ENCODE data around the gene SORD.
A peak's percentile ranks its signal among the peaks of the same experiment; 100 is the strongest.
"Not testable (repeated sequence)": the region's sequence is repeated elsewhere in the genome, so short reads cannot be mapped to it uniquely, and the experiment has no call there.

Gene SORD

GRCh38 chr15:45062301-45062700 is 39.3 kb downstream of the SORD start:
- not testable (repeated sequence) for DNase-seq (ENCODE audit: low read depth in 2 of 2)

GRCh38 chr15:45064386-45064785 is 41.4 kb downstream of the SORD start:
- no peak for DNase-seq (ENCODE audit: low read depth in 2 of 2)

- not testable (repeated sequence) for DNase-seq (ENCODE audit: low read depth in 2 of 2)
These were observed 47.0 kb downstream of the SORD start for GRCh38 chr15:45069942-45070360.

GRCh38 chr15:45073602-45074001 is 50.6 kb downstream of the SORD start:
- DNase-seq (ENCODE audit: low read depth in 2 of 2) = not testable (repeated sequence)

GRCh38 chr15:45075440-45076320 is 52.7 kb downstream of the SORD start:
- DNase-seq (ENCODE audit: low read depth in 2 of 2) = not testable (repeated sequence)

- DNase-seq (ENCODE audit: low read depth in 2 of 2) = not testable (repeated sequence)
These were observed 54.4 kb downstream of the SORD start for GRCh38 chr15:45077391-45077790.

- not testable (repeated sequence) for DNase-seq (ENCODE audit: low read depth in 2 of 2)
These were observed 56.2 kb downstream of the SORD start for GRCh38 chr15:45079201-45079600.

GRCh38 chr15:45079628-45080246 is 56.7 kb downstream of the SORD start:
- not testable (repeated sequence) for DNase-seq (ENCODE audit: low read depth in 2 of 2)

GRCh38 chr15:45080593-45080992 is 57.6 kb downstream of the SORD start:
- not testable (repeated sequence) for DNase-seq (ENCODE audit: low read depth in 2 of 2)

GRCh38 chr15:45082412-45082811 is 59.4 kb downstream of the SORD start:
- DNase-seq (ENCODE audit: low read depth in 2 of 2) = not testable (repeated sequence)

- no peak for DNase-seq (ENCODE audit: low read depth in 2 of 2)
These were observed 60.2 kb downstream of the SORD start for GRCh38 chr15:45083223-45083622.

GRCh38 chr15:45084163-45084562 is 61.2 kb downstream of the SORD start:
- DNase-seq (ENCODE audit: low read depth in 2 of 2) = no peak

- DNase-seq (ENCODE audit: low read depth in 2 of 2) = no peak
These were observed 64.5 kb downstream of the SORD start for GRCh38 chr15:45087513-45087912.

GRCh38 chr15:45088801-45089711 is 66.1 kb downstream of the SORD start:
- no peak for DNase-seq (ENCODE audit: low read depth in 2 of 2)

- DNase-seq (ENCODE audit: low read depth in 2 of 2) = no peak
These were observed 66.8 kb downstream of the SORD start for GRCh38 chr15:45089712-45090373.

GRCh38 chr15:45091161-45091560 is 68.2 kb downstream of the SORD start:
- DNase-seq (ENCODE audit: low read depth in 2 of 2) = peak; percentile 5 to 13

- no peak for DNase-seq (ENCODE audit: low read depth in 2 of 2)
These were observed 68.6 kb downstream of the SORD start for GRCh38 chr15:45091576-45091975.

- no peak for DNase-seq (ENCODE audit: low read depth in 2 of 2)
These were observed 70.0 kb downstream of the SORD start for GRCh38 chr15:45093013-45093412.

- DNase-seq (ENCODE audit: low read depth in 2 of 2) = no peak
These were observed 70.8 kb downstream of the SORD start for GRCh38 chr15:45093622-45094357.

- no peak for DNase-seq (ENCODE audit: low read depth in 2 of 2)
These were observed 71.3 kb downstream of the SORD start for GRCh38 chr15:45094358-45094730.

GRCh38 chr15:45095661-45096060 is 72.7 kb downstream of the SORD start:
- DNase-seq (ENCODE audit: low read depth in 2 of 2) = no peak

All from fibroblast of skin of left quadriceps (primary cell).